HG02981 (cell line): ENCODE results near the gene HRCT1.
"Not testable (repeated sequence)": the region's sequence is repeated elsewhere in the genome, so short reads cannot be mapped to it uniquely, and the experiment has no call there.

Source experiments
- ATAC-seq: cut with Tn5 transposase; IDR thresholded peaks from one replicate; pipeline ENCODE4 v1.9.1; 2021; ENCODE audit warnings: mild to moderate bottlenecking, moderate library complexity; ENCODE audit not compliant: unreplicated experiment

The HRCT1 gene

GRCh38 chr9:35915681-35916294 lies 9.8 kb downstream of the HRCT1 start:
- ATAC-seq: no peak

GRCh38 chr9:35917261-35917660 lies 11.3 kb downstream of the HRCT1 start:
- no peak for ATAC-seq

GRCh38 chr9:35918780-35919179 lies 12.8 kb downstream of the HRCT1 start:
- ATAC-seq: no peak

- ATAC-seq: no peak
Measured at GRCh38 chr9:35919212-35920008, 13.4 kb downstream of the HRCT1 start.

GRCh38 chr9:35920051-35920620 lies 14.1 kb downstream of the HRCT1 start:
- no peak for ATAC-seq

GRCh38 chr9:35923598-35923926 lies 17.6 kb downstream of the HRCT1 start:
- ATAC-seq: no peak

GRCh38 chr9:35923927-35924763 lies 18.1 kb downstream of the HRCT1 start:
- ATAC-seq: no peak

GRCh38 chr9:35928591-35929452 lies 22.8 kb downstream of the HRCT1 start:
- no peak for ATAC-seq

GRCh38 chr9:35929453-35929718 lies 23.4 kb downstream of the HRCT1 start:
- ATAC-seq: no peak

- no peak for ATAC-seq
Measured at GRCh38 chr9:35930521-35930920, 24.5 kb downstream of the HRCT1 start.

- no peak for ATAC-seq
Measured at GRCh38 chr9:35930989-35931388, 25.0 kb downstream of the HRCT1 start.

GRCh38 chr9:35932735-35933134 lies 26.7 kb downstream of the HRCT1 start:
- ATAC-seq: no peak

GRCh38 chr9:35933550-35934067 lies 27.6 kb downstream of the HRCT1 start:
- ATAC-seq: no peak

GRCh38 chr9:35934069-35934468 lies 28.1 kb downstream of the HRCT1 start:
- not testable (repeated sequence) for ATAC-seq

GRCh38 chr9:35935261-35935660 lies 29.3 kb downstream of the HRCT1 start:
- ATAC-seq: no peak

GRCh38 chr9:35935755-35936509 lies 29.9 kb downstream of the HRCT1 start:
- no peak for ATAC-seq

- no peak for ATAC-seq
Measured at GRCh38 chr9:35937227-35937626, 31.2 kb downstream of the HRCT1 start.

GRCh38 chr9:35938474-35939356 lies 32.7 kb downstream of the HRCT1 start:
- ATAC-seq: no peak
